Spinal cord (tissue), 10 donors: ENCODE results near the gene CASS4. TPM values are rescaled to one million over a fixed set of nuclear protein-coding genes. Genes with fewer than 3 reads are reported as not detected.

Source experiments
- DNase-seq, 6 donors: peaks; one replicate each; pipeline versions ENCODE4 v3.0.0 to v3.0.0-alpha.2; 2013 to 2015; ENCODE audit warnings: low spot score in 6 of 6, low read depth in 4 of 6
- H3K27ac ChIP-seq: one replicate; pipeline ENCODE4 v1.5.1; 2013; ENCODE audit warnings: low read depth, low read length, control low read depth
- H3K27me3 ChIP-seq: one replicate; pipeline ENCODE4 v1.6.1; 2013; ENCODE audit warnings: low read length; ENCODE audit not compliant: control insufficient read depth, insufficient read depth
- H3K36me3 ChIP-seq: one replicate; pipeline ENCODE4 v1.6.1; 2013; ENCODE audit warnings: low read length; ENCODE audit not compliant: control insufficient read depth, insufficient read depth
- H3K4me1 ChIP-seq: one replicate; pipeline ENCODE4 v1.6.1; 2013; ENCODE audit warnings: low read length; ENCODE audit not compliant: control insufficient read depth, insufficient read depth
- H3K4me3 ChIP-seq: one replicate; pipeline ENCODE4 v1.5.1; 2013; ENCODE audit warnings: low read depth, low read length, control low read depth
- H3K9me3 ChIP-seq: one replicate; pipeline ENCODE4 v1.6.1; 2013; ENCODE audit warnings: low read length; ENCODE audit not compliant: control insufficient read depth, insufficient read depth
- WGBS: methylation state at CpG from one replicate; pipeline ENCODE4 v1.1.5; 2013; ENCODE audit warnings: missing lambda C conversion rate; ENCODE audit not compliant: insufficient coverage; 5-methylcytosine and 5-hydroxymethylcytosine counted together
- polyA plus RNA-seq, 2 donors: library from polyadenylated mRNA; unstranded; fragments of 120-200 nt; gene quantifications; one replicate each; pipeline ENCODE4 v1.2.1, GENCODE V29; 2013; ENCODE audit not compliant: insufficient read length in 2 of 2
- total RNA-seq, 2 donors: library from RNA; depleted of rRNA in 1 of 2; stranded (reverse); fragments of 120-200 nt in 1 of 2; fragments of >200 nt in 1 of 2; gene quantifications; one replicate each; pipeline versions ENCODE4 v1.2.3 to v1.2.4, GENCODE V29; 2013 to 2014
- donor health status: healthy.

Gene CASS4
- total and polyA plus RNA-seq, 4 donors: 0.74 to 1.5 (median 1.2) TPM

DNA sequence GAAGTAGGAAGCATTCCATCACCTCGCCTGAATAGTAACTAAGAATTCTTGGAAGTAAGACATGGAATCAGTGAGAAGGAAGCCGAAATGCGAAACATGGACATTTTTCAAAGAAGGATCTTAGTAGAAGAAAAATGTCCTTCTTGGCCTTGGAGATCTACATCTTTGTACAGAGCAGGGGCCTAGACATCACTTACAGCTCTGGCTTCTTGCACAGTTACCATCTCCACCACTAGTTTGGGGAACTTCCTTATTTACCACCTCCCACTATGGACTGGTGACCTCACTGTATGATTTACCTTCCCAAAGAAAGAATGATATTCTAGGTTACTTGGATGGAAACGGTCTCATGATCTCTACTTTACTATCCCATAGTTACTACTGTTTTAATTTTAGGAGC, 15.7 kb downstream of the CASS4 start:
- Histone ChIP-seq H3K36me3 (no peaks in the 10 kb centered on the region), H3K4me1 (no peaks in the 10 kb centered on the region), H3K27me3 (no peaks in the 10 kb centered on the region), H3K9me3 (no peaks in the 10 kb centered on the region), H3K4me3 (no peak overlapping the region), H3K27ac (no peak overlapping the region)
- no peak for DNase-seq
- no CpG with 5 or more reads among the region's 4 CpGs for WGBS

DNA sequence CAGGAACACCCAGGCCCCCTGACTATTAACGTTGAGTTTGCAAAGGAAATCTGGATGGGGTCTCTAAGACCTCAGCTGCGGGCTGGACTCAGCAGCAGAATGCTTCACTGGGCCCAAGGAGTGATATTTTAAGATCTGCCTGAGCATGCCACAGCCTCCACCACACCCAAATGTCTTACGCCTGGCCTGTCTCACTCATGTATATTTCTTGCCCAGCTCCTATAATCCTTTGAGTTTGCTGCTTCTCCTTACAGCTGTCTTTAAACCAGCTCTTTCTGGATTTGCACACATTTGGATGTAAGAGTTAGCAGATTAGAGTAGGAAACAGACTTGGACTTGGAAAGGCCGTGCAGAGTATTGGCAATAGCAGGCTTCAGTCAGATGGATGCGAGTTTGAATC, 16.4 kb downstream of the CASS4 start:
- no peaks in the 10 kb centered on the region for H3K27me3 ChIP-seq
- H3K36me3 ChIP-seq: no peaks in the 10 kb centered on the region
- WGBS: 86% methylated on average over 4 of the region's 5 CpGs
- no peak for DNase-seq
- no peak overlapping the region for H3K27ac ChIP-seq
- H3K4me1 ChIP-seq: no peaks in the 10 kb centered on the region
- H3K9me3 ChIP-seq: no peaks in the 10 kb centered on the region
- H3K4me3 ChIP-seq: no peak overlapping the region

DNA sequence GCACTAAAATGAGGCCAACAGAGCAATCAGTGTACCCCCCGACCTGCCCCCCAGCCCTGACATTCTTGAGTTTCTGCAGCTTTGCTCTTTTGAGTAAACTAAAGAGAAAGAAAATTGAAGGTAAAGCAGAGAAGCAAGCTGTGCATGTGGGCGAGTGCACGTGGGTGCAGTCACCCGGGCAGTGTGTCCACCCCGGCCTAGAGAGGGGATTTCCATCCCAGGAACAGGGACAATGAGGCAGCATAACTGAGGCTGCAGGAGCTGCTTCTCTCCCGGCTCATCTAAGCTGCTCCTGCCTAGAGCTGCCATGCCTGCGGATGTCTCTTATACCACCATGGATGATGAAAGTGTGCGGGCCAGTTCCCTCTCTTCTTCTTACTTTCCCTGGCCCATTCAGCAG, 16.8 kb downstream of the CASS4 start:
- Histone ChIP-seq H3K36me3 (no peaks in the 10 kb centered on the region), H3K4me1 (no peaks in the 10 kb centered on the region), H3K9me3 (no peaks in the 10 kb centered on the region), H3K4me3 (no peak overlapping the region), H3K27me3 (no peaks in the 10 kb centered on the region), H3K27ac (no peak overlapping the region)
- 85% methylated on average over 7 of the region's 8 CpGs for WGBS
- DNase-seq: no peak

DNA sequence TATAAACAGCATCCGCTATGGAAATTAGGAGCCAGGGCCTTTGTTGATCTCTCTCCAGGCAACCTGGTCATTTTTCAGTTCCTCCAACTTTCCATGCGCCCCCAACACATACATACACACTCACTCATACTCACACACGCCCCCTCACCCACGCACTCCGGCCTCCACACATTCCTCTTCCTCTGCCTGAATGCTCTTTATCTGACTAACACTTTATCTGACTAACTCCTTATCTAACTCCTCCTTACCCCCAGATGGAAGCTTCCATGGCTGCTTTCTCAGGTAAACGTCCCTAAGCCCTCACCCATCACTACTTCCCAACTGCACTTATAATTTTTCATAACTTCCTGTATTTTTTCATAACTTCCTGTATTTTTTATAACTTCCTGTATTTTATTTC, 17.4 kb downstream of the CASS4 start:
- Histone ChIP-seq H3K4me1 (no peaks in the 10 kb centered on the region), H3K27me3 (no peaks in the 10 kb centered on the region)

DNA sequence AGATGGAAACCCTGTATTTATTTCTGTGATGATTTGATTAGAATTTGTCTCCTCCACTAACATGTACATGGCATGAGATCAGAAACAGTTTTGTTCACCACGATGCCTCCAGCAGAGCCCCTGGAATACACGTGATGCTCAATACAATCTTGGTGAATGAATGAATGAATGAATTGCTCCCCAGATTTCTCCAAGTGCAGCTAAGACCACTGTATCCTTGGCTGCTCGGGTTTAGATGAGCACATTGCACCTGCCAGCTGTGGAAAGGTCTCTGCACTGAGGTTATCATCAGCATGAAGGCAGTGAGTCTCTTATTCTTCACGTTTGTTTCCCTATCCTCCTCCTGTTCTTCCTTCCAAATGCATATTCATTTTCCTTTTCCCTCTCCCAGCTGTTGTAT, 17.9 kb downstream of the CASS4 start:
- Histone ChIP-seq H3K27me3 (no peaks in the 10 kb centered on the region), H3K9me3 (no peaks in the 10 kb centered on the region), H3K36me3 (no peaks in the 10 kb centered on the region), H3K4me1 (no peaks in the 10 kb centered on the region), H3K27ac (no peak overlapping the region), H3K4me3 (no peak overlapping the region)
- 75% methylated on average over 1 of the region's 4 CpGs for WGBS
- DNase-seq: no peak

More for the DNA sequence above, 17.4 kb downstream of the CASS4 start:
- 69% methylated on average over 6 of the region's 6 CpGs for WGBS
- H3K4me3 ChIP-seq: no peak overlapping the region
- H3K27ac ChIP-seq: no peak overlapping the region
- DNase-seq: no peak
- no peaks in the 10 kb centered on the region for H3K9me3 ChIP-seq
- no peaks in the 10 kb centered on the region for H3K36me3 ChIP-seq

DNA sequence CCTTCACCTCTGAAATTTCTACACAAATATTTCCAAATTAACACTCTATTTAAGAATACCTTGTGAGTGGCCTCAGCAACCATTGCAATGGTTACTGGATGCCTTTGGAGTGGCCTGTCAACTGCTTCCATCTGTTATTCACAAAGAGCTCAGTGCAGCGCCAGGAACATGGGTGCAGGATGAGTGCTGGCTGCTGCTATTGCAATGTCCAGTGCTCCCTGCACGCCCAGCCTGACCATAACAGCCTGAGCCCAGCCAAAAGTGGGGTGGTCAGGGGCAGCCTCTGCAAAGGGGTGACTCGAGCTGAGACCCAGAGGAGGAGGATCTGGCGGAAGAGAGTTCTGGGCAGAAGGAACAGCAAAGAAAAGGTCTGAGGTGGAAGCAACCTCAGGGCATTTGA, 18.4 kb downstream of the CASS4 start:
- 79% methylated on average over 4 of the region's 4 CpGs for WGBS

DNA sequence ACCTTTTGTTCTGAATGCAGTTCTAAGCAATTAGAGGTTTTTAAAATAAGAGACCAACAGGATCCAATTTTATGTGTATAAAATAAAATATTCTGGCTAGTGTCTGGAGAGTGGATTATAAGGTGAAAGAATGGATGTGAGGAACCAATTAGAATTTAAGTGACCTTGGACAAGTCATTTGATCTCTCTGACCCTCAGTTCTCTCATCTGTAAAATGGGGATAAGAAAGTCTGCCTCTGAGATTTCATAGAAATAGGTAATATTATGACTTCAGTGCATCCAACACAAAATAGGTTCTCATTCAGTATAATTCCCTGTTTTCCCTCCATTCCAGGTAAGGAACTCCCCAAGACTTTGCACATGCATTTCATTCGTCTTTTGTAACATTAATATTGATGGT, 18.9 kb downstream of the CASS4 start:
- Histone ChIP-seq H3K4me1 (no peaks in the 10 kb centered on the region), H3K27ac (no peak overlapping the region), H3K36me3 (no peaks in the 10 kb centered on the region), H3K9me3 (no peaks in the 10 kb centered on the region), H3K27me3 (no peaks in the 10 kb centered on the region), H3K4me3 (no peak overlapping the region)
- no peak for DNase-seq
- WGBS: no CpG with 5 or more reads among the region's 1 CpG

More for the DNA sequence above, 18.4 kb downstream of the CASS4 start:
- Histone ChIP-seq H3K27ac (no peak overlapping the region), H3K9me3 (no peaks in the 10 kb centered on the region), H3K4me1 (no peaks in the 10 kb centered on the region), H3K36me3 (no peaks in the 10 kb centered on the region), H3K4me3 (no peak overlapping the region), H3K27me3 (no peaks in the 10 kb centered on the region)
- DNase-seq: no peak

DNA sequence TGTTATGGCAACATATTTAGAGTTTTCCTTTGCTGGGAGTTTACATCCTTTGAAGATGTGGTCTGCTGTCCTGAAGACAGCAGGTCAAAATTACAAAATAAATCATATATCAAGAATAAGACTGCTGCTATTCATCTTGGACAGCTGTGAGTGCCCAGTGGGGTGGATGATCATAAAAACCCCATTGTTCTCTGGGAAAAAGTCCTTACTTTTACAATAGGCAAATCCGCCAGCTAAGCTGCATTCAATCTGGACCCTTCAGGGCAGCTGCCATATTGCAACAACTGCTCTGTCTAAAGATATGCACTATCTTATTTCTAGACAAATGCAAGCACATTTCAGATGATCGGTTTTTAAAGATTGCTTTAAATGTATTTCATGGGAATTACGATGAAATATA, 19.4 kb downstream of the CASS4 start:
- Histone ChIP-seq H3K9me3 (no peaks in the 10 kb centered on the region), H3K4me3 (no peak overlapping the region), H3K27ac (no peak overlapping the region), H3K36me3 (no peaks in the 10 kb centered on the region), H3K27me3 (no peaks in the 10 kb centered on the region), H3K4me1 (no peaks in the 10 kb centered on the region)
- WGBS: 60% methylated on average over 1 of the region's 3 CpGs
- DNase-seq: no peak

DNA sequence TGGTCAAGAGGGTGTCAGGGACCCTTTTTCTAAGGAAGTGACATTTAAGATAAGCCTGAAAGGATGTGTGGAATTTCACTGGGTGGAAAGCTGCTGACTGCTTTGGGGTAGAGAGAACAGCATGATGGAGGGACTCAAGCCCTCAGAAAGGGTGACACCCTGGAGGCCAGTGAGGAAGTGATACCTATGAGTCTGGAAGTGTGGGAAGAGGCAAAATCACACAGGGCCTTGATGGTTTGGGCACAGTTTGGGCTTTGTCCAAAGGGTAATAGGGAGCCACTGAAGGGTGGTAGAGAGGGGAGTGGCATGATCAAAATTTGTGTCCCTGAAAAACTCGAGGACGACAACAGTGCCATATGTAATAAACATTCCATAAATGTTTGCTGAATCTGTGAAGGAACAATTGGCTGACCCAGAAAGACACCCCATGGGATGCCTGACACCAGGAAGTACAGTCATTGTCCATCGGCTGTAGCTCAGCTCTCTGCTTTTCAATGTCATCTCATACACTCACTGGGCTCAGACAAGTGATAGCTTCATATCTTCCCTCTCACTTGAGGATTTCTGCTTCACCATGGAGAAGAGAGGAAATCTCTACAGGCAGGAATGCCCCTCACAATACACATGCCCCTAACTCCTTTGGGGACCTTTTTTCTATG, 21.3 kb downstream of the CASS4 start:
- H3K36me3 ChIP-seq: no peaks in the 10 kb centered on the region
- no peaks in the 10 kb centered on the region for H3K9me3 ChIP-seq
- H3K27ac ChIP-seq: no peak overlapping the region
- WGBS: 57% methylated on average over 1 of the region's 3 CpGs
- no peaks in the 10 kb centered on the region for H3K4me1 ChIP-seq
- no peak for DNase-seq
- H3K27me3 ChIP-seq: no peaks in the 10 kb centered on the region
- no peak overlapping the region for H3K4me3 ChIP-seq

DNA sequence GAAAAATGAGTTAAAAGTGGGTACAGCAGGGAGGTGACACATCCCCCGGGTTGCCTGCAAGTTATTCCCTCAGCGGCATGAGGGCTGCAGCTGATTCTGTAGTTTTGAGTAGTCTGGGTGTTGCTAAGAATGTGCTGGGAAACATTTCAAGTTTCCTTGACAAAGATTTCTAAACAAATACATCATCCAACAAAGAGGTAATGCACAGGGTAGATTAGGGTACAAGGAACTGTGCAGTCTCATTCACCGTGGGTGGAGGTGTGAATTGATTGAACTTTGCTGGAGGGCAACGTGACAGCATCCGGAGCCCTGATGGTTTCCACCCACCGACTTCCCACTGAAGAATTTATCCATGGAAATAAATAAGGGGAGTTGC, 21.8 kb downstream of the CASS4 start:
- H3K9me3 ChIP-seq: no peaks in the 10 kb centered on the region
- no peaks in the 10 kb centered on the region for H3K27me3 ChIP-seq
- WGBS: 60% methylated on average over 1 of the region's 6 CpGs
- H3K36me3 ChIP-seq: no peaks in the 10 kb centered on the region
- no peaks in the 10 kb centered on the region for H3K4me1 ChIP-seq
- no peak overlapping the region for H3K4me3 ChIP-seq
- DNase-seq: no peak
- no peak overlapping the region for H3K27ac ChIP-seq
